Measurements from ENCODE around the gene NBEA.

NBEA gene

GRCh38 chr13:35716729-35717128 lies 774.7 kb downstream of the NBEA start:
- DNase-seq = no peak

GRCh38 chr13:35718084-35718483 lies 776.0 kb downstream of the NBEA start:
- no peak for DNase-seq

GRCh38 chr13:35720290-35720689 lies 778.2 kb downstream of the NBEA start:
- no peak for DNase-seq

GRCh38 chr13:35720690-35721554 lies 778.9 kb downstream of the NBEA start:
- DNase-seq = no peak
